HG02610 (cell line): ENCODE measurements around the gene NOL3.

ENCODE experiments used
- ATAC-seq: cut with Tn5 transposase; IDR thresholded peaks from one replicate; pipeline ENCODE4 v1.9.1; 2021; ENCODE audit warnings: mild to moderate bottlenecking, moderate library complexity; ENCODE audit not compliant: unreplicated experiment

The NOL3 gene

GRCh38 chr16:67202426-67202825 is 32.1 kb downstream of the NOL3 start:
- ATAC-seq, result no peak

DNA sequence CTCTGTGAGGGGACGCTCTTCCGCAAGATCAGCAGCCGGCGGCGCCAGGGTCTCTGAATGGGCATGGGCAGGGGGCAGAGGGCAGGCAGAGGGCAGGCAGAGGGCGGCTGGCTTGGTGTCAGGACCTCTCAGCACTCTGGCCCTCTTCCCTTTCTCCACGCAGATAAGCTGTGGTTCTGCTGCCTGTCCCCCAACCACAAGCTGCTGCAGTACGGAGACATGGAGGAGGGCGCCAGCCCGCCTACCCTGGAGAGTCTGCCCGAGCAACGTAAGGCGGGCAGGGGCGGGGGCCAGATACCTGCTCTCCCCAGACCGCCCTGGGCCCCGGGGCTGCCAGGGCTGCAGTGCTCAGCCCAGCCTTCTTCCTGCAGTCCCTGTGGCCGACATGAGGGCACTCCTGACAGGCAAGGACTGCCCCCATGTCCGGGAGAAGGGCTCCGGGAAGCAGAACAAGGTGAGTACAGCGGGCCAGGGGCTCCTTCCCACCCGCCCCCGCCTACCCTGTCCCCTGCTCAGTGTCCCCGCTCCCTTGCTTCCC is 32.7 kb downstream of the NOL3 start:
- ATAC-seq, result no peak

DNA sequence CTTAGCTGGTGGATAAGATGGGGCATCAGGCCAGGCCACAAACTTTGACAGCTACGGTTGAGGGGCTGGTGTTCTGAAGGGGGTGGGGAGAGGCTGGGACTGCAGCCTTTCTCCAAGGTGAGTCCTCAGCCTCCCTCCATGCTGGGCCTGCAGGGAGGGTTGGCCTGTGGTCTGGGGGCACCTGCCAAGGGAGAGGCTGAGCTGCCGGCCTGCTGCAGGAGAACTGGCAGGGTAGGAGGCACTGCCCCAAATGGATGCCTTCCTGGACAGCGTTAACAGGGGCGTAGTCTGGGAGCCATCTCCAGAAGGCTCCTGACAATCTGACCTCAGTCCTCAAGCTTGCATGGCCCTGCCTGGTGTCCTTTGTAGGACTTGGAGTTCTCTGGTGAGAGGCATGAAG is 33.7 kb downstream of the NOL3 start:
- no peak for ATAC-seq

DNA sequence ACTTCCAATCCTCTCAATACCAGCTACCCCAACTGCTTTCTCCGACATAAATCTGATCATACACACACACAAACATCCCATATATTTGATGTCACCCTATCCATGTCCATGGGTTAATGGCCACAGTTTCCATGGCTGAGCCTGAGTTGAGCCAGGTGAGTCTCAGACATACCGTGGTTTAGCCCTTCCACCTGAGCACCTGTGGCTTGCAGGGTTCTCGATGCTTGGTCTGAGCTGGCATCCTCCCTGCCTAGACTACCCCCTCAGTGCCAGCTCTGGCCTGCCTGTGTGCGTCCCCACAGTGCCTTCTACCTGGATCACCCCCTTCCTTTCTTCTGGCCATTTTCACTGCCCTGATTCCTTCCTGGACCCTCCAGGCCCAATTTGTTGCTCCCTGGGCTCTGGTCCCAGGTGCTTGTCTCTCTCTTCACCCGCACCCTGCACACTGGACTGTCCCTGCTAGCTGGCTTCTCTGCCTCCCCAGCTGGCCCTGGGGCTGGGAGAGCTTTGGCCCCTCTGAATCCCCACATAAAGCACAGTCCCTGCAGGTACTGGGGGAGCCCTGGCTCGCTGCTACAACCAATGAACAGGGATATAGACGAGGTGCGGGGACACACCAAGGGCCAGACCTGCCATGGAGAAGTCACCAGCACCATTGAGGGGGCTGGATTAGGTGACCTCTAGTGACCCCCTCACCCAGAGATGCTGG is 35.9 kb downstream of the NOL3 start:
- ATAC-seq, result no peak

- no peak for ATAC-seq
Measured at GRCh38 chr16:67206838-67207248, 36.5 kb downstream of the NOL3 start.

DNA sequence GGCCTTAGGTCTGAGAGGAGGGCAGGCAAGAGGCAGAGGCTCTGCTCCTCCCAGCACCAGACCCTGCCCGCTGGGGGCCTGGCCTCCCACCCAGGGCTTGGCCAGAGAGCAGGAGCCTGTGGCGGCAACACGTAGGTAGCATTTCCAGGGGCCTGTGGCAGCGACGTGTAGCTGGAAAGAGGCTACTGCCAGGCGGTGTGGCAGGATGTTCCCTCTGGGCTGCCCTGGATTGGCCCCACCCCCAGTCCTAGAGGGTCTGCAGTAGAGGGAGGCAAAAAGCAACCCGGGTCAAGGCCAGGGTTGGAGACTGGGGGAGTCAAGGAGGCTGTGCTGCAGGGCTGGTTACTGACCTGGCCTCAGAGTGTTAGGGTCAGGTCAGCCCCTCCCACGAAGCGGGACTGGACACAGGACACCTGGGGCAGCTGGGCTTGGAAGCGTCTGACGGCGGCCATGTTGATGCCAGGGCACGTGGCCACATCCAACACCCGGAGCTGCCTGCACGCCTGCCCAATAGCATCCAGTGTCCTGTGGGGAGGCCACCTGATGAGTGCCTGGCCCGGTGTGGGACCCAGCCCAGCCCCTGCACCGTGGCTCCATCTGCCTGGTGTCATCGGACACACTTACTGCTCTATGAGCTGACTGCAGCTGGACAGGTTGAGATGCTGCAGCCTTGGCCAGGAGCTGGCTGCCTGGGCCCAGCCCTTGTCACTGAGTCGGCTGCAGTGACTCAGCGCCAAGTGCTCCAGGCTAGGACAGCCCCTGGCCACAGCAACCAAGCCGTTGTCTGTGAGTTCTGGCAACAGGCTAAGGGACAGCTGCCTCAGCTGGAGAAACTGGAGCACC is 37.1 kb downstream of the NOL3 start:
- no peak for ATAC-seq

DNA sequence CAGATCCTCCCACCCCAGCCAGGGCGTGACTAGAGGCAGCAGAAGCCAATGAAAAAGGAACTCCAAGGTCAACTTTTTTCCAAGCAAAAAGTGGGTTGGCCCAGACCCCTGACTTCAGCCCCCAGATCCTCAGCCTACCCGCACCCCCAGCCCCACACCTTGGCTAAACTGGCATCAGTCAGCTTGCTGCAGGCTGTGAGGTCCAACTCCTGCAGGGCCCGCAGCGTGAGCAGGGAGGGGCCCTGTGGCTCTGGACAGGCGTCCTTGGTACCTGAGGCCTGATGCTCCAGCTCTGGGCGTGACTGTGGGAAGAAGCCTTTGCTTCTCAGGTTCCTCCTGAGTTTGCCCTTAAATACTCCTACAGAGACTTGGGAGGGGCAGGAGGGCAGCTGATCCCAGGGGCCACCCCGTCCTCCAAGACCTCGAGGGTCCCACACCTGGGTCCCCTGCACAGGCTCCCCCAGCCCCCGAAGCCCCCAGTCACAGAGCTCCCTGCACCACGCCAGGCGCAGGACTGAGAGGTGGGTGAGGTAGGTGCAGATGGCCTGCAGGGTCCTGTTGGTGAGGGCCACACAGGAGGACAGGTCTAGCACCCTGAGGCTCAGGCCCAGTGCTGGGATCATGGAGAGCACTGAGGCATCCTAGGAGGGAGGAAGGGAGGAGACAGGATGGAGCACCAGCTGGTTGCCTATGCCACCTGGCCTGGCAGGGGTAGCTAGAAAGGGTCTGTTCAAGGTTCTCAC is 38.0 kb downstream of the NOL3 start:
- no peak for ATAC-seq

DNA sequence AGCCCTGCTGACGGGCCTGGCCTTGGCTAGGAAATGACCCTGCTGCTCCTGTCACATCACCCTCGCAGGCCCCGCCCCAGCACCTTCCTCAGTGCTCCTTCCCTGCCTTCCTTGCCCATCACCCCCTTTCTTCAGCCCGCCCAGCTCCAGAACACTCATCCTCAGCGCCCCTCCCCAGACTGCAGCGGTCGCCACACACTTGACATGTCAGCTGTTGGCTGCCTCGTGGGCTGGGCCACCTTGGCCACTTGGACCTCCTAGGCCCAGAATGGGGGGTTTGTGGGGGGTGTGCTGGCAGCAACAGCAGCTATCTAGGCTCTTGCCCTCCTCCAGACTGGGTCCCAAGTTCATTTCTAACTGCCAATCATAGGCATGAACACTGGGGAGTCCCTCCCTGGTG is 39.2 kb downstream of the NOL3 start:
- ATAC-seq, result no peak

GRCh38 chr16:67210069-67210937 is 40.0 kb downstream of the NOL3 start:
- ATAC-seq, result no peak

- no peak for ATAC-seq
Measured at GRCh38 chr16:67211674-67212073, 41.3 kb downstream of the NOL3 start.

GRCh38 chr16:67212766-67213165 is 42.4 kb downstream of the NOL3 start:
- no peak for ATAC-seq

DNA sequence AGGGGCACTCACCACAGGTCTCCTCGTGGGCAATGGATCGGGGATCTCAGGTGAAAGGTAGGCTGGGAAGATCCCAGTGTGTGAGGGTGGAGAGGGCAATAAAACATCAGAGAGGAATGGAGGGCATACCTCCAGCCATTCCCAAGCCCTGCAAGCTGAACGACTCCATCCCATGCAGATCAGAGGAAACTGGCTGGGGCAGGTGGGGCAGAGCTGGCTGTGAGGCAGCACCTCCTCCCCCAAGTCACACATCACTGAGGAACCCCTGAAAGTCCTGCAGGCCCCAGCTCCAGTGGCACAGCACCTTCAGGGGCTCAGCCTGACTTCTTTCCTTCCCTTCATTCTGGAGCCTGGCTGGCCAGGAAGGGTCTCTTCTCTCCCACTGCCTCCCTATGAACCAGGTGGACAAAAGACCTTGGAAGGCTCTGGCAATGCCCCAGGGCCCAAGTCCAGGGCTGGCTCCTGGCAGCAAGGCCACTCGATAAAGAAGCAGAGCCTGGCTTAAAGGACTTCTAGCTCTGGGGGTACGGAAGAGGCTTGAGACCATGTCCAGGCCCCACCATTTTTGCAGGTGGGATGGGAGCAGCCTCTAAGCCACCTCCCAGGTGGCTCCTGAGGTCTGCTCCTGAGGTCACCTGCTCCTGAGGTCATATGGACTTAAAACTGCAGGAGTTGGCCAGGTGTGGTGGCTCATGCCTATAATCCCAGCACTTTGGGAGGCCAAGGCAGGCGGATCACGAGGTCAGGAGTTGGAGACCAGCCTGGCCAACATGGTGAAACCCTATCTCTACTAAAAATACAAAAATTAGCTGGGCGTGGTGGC is 43.1 kb downstream of the NOL3 start:
- ATAC-seq, result no peak

- no peak for ATAC-seq
Measured at GRCh38 chr16:67215706-67216105, 45.4 kb downstream of the NOL3 start.

- ATAC-seq, result no peak
Measured at GRCh38 chr16:67216612-67217490, 46.5 kb downstream of the NOL3 start.

- no peak for ATAC-seq
Measured at GRCh38 chr16:67223992-67224391, 53.7 kb downstream of the NOL3 start.
